ENCODE data around the gene DEPDC5. TPM values are rescaled to one million over a fixed set of nuclear protein-coding genes. Genes with fewer than 3 reads are reported as not detected.

DEPDC5 gene
- total and polyA plus RNA-seq, 9 of the 15 experiments (the other 6 are each of a cell fraction or from before 2014, with no cell fraction given) = 2.3 to 12.3 (median 10.7) TPM

- no peak for TF ChIP-seq CHD7 (IDR thresholded peaks at IDR 0.05; ENCODE audit: low read depth, low read length)
These were observed 198.7 kb downstream of the DEPDC5 start (continued) for GRCh38 chr22:31952472-31952871.

Measured in K562 (cell line).